NCI-H2196 treated with DMSO at 0.1 percent for 48 hours (cell line): ENCODE measurements around the gene CHTF8.

ENCODE experiments used
- DNase-seq: peaks from one replicate; lab custom pipeline; 2025; ENCODE audit not compliant: unreplicated experiment; lab: John Stamatoyannopoulos, UW

Gene CHTF8

DNA sequence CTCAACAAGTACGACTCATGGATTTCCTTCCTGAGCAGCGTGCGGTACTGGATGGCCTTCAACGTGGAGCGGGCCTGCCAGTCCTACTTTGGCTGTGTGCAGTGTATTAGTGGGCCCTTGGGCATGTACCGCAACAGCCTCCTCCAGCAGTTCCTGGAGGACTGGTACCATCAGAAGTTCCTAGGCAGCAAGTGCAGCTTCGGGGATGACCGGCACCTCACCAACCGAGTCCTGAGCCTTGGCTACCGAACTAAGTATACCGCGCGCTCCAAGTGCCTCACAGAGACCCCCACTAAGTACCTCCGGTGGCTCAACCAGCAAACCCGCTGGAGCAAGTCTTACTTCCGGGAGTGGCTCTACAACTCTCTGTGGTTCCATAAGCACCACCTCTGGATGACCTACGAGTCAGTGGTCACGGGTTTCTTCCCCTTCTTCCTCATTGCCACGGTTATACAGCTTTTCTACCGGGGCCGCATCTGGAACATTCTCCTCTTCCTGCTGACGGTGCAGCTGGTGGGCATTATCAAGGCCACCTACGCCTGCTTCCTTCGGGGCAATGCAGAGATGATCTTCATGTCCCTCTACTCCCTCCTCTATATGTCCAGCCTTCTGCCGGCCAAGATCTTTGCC, 17.9 kb downstream of the CHTF8 start:
- DNase-seq = no peak

DNA sequence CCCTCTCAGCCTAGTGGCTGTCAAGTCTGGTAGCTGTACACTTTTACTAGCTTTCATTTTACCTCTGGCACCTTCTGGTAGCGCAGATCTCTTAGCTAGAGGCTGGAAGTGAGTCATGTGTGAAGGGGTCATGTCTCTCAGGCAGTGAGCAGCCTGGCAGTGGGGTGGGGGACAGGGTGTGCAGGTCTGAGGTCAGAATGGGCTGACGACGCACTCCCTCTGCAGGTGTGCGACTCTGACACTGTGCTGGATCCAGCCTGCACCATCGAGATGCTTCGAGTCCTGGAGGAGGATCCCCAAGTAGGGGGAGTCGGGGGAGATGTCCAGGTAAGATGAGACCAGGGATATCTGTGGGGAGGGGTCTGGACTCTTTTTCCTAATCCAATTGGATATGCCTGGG, 19.2 kb downstream of the CHTF8 start:
- DNase-seq = no peak

DNA sequence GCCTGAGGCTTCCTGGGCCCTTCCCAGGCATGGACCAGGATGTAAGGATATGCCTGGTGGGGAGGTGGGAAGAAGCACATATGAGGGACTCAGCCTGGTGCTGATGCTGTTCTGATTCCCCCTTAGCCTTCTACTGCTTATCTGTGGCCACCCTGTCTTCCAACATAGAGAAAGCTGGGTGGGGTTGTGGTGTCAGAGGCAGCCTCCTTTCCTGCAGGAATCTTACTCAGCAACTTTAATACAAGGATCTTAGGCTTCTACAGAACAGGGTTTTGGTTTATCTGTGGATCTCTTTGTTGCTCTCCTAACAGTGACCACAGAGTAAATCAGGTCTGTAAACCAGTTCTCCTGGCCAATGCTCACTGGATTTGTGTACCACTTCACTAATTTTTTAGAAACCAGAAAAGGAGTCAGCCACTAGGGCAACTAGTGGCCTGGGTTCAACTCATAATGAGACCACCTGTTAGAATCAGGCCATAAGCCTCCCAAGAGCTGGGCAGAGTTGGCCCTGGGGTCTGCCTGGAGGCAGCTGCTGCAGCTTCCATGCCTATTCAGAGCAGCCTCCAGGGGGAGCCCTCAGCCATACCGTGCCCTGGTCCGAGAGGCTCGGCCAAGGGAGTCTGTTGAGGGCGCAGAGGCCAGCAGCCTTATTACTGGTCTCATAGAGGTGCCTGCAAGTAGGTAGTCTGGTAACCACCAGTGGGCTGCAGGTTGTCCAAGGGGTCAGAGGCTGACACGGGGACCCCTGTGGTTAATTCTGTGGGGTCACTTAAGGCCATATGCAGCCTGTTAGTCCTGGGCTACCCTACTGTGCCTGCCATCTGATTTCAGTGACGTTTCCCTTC, 19.9 kb downstream of the CHTF8 start:
- DNase-seq = no peak

DNA sequence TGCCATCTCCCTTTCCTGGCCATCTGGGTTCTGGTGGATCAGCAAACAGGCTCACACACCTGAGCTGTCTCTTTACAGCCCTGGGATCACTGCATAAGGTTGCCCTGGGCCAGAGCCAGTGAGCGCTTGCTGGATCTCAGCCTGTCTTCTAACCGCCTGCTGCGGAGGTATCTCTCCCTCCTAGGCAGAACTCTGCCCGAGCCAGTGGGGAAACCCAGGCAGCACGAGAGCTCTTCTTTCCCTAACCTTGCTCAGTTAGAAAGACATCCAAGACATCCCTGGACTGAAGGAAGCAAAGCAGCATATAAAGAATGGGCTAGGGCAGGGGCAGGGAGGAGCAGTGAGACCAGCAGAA, 20.5 kb downstream of the CHTF8 start:
- DNase-seq = no peak

DNA sequence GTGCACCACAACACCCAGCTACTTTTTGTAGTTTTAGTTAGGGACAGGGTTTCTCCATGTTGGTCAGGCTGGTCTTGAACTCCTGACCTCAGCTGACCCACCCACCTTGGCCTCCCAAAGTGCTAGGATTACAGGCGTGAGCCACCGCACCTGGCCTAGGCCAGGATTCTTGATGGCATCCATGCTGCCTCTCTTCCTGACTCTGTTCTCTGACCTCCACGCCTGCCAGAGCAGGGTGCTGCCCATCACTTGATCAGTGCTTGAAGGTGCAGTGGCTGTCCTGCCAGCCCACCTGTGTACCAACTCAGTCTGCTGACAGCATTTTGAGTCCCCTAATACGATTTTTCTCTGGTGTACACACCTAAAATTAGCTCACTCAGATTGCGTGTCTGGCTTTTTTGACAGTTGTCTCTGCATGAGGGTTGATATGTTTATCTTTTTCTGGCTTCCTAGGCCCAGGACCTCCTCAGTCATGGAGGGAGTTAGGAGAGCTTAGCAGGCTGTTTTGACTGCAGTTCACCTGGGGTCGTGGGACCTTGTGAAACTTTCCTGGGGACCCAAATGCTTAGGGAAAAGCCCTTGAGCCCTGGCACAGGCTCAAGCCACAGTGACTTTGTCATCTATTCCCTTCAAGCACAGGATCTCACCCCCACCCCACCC, 21.0 kb downstream of the CHTF8 start:
- DNase-seq = no peak

DNA sequence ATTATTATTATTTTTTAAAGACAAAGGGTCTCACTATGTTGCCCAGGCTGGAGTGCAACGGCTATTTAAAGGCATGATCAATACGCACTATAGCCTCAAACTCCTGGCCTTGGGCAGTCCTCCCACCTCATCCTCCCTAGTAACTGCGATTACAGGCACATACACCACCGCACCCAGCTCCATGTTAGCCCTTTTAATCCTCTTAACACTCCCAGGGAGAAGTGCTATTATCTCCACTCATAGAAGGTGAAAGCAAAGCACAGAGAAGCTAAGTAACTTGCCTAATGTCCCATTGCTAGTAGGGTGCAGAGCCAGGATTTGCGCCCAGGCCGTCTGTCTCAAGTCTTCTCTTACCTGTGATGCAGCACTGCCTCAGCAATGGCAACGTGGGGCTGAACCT, 22.0 kb downstream of the CHTF8 start:
- no peak for DNase-seq

DNA sequence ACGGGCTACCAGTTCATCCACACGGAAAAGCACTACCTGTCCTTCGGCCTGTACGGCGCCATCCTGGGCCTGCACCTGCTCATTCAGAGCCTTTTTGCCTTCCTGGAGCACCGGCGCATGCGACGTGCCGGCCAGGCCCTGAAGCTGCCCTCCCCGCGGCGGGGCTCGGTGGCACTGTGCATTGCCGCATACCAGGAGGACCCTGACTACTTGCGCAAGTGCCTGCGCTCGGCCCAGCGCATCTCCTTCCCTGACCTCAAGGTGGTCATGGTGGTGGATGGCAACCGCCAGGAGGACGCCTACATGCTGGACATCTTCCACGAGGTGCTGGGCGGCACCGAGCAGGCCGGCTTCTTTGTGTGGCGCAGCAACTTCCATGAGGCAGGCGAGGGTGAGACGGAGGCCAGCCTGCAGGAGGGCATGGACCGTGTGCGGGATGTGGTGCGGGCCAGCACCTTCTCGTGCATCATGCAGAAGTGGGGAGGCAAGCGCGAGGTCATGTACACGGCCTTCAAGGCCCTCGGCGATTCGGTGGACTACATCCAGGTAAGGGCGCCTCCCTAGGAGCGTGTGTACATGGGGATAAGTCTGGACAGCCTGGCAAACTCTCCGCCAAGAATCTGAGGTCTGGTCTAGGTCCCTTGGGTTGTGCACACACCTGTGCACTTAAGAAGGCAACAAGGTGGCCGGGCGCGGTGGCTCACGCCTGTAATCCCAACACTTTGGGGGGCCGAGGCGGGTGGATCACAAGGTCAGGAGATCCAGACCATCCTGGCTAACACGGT, 22.7 kb downstream of the CHTF8 start:
- DNase-seq = no peak

DNA sequence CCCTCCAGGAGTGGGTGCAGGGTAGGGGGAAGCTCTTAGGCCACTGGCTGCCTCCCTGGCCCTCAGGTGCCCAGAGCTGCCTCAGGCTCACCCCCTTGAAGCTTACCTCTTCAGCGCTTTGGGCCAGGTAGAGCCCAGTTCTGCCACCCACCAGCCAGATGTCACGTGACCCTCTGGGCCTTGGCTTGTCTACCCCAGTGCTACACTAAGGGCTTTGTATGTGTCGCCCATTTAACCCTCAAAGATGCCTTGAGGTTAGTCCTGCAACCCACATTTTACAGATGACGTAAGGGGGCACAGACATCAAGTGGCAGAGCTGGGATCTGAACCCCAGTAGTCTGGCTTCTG, 23.5 kb downstream of the CHTF8 start:
- DNase-seq = no peak

DNA sequence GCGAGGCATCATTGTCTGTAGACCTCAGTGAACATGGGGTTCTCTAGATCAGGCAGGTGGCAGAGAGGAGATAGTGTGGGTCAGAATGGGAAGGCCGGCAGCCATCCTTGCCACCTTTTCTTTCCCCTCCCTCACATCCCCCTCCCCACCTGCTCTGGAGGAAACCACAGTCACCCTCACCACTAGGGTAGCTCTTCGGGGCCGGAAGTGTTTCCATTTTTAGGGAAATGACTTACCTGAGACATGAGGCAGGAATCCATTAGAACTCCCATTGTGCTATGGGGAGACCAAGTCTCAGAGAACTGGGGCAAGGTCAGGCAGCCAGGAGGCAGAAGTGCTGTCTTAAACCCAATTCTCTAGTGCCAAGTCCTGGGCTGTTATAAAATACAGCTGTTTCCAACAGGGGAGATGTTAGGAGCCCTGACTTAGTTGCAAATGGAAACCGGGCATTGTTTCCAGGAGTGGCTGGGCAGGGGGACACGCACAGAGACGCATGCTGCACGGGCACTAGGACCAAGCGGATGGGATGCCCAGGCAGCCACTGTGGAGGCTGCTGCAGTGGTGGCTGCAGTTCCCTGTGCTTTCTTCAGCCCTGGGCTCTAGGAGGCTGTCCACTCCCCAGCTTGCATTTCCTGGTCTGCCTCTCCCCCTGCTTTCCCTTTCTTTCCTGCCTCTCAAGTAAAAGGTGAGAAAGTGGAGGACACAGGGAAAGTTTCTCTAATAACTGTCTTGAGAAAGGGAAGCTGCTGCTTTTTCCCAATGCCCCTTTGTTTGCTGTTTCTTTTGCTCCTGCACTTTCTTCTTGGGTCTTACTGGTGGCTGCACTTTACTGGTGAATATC, 24.1 kb downstream of the CHTF8 start:
- no peak for DNase-seq

DNA sequence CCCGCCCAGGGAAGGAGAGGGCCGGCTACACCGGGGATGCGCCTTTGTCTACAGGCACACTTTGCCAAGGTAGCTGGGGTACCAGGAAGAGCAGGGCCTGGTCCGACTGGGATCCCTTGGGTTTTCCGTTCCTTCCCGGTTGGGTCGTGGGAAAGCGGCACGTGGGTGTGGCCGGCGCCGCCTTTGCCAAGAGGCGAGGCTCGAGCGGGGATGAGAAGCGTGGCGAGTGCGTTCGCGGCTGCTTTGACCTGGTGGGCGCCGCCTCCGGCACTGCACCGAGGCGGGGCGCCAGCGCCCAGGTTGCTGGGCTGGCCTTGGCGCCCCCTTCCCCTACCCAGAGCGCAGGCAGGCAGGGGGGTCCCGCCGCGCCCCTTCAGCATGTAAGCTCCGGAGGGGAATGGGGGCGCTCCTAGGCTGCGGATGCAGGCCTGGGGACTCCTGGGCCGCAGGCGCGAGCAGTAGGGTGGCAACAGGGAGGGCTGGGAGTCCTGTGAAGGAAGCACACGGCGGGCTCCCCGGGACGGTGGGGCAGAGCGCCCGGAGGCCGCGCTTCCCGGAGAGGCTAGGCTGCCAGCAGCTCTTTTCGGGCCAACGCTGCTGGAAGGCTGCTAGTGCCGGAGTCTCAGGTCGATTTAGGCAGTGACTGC, 24.9 kb downstream of the CHTF8 start:
- no peak for DNase-seq

DNA sequence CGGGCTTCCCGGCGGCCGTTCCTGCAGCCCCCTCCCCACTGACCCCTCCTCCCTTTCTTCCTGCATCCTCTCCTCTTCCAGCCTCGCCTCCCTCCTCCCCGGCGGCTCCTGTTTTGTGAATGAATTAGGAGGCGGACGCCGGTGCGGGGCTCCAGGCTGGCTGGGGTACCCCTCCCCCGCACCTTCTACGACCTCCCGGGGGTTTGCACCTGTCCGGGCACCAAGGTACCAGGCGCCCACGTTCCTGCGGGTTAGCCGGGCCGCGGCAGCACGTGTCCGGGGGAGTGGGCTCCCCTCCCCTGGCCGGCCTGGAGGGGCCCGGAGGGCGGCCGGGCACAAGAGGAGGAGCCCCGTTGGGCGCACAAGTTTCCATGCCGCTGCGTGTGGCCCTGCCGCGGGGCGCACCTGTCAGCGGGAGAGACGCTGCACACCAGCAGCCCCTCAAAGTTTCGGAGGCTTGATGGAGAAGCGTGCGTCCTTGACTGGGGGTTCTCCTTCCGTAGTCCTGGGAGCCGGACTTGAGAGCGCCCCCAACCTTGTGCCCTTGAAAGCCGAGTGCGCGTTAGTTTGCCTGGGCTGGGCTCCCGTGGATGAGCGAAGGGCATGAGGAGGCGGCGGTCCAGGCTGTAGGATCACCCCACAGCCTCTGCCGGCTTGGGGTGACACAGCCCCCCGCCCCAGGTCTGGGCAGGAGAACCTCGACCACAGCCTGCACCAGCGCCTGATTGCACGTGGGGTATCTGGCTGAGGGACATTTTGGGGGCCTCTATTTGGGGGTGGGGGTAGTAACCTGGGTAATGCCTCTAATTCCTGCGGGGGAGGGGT, 25.7 kb downstream of the CHTF8 start:
- DNase-seq = no peak

DNA sequence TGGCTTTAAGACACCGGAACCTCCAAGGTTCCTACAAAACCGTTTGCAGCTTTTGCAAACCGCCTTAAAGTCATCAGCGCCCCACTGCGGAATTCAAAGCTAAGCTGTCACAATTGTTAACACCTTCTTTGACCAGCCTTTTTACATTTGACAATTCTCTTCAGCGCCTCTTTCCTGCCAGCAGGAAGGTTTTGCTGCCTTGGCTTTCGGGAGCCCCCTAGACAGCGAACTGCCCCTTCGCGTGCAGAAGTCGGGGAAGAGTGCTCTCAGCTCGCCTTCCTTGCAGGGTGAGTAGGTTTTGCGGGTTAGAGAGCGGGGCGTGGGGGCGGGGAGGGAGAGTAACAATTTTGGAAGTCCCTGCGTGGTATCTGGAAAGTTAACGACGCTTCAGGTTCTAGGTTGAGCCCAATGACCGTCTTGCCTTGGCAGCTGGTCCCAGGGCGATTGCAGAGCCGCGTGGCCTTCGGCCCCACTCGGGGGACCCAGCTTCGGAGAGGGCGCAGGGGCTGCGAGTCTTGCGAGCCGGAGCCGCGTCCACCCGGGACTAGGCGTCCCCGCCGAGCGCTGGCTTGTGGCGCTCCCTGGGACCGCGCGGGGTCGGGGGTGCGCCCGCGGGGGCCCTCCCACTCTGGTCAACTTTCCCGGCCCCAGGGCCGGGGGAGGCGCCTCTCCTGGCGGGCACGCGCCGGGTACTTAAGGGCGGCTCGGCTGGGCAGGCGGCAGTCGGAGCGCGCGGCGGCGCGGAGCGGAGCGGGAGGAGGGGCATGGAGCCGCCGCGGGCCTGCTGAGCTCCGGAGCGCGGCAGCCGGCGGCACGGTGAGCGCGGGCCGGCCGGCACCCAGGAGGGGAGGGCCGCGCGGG, 26.7 kb downstream of the CHTF8 start, which contains the start of gene HAS3:
HAS3 (plus strand) TSS at position 153 of the 861 bp plus-strand sequence. CDS start 3,743 bp downstream, outside the sequence.
- DNase-seq = no peak

DNA sequence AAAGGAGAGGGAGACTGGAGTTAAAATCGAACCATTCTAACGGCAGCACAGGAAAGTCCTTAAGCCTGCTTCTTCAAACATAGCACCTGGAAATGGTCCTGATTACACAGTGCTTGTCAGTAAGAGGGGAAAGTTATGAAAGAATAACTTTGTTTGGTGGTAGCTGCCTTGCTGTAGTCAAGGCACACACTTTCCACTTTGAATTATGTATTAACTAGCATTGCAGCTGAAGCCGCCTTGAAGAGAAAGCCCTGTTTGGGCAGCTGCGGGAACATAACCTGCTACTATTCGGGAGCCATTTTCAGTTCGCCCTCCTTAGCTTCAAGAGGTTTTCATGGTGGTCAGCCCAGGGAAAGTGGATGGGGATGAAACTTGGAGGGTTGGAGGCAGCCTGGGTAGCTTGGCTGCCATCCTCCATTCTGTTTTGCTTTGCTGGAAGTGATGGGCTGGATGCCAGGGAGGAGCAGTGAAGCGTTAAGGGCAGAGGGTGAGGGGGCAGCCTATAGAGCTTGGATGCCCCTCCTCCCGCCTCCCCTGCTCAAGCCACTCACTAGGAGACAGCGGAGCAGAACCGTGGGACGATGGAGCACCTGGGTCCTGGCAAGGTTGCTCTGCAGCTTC, 32.2 kb downstream of the CHTF8 start:
- DNase-seq = peak; percentile 25

DNA sequence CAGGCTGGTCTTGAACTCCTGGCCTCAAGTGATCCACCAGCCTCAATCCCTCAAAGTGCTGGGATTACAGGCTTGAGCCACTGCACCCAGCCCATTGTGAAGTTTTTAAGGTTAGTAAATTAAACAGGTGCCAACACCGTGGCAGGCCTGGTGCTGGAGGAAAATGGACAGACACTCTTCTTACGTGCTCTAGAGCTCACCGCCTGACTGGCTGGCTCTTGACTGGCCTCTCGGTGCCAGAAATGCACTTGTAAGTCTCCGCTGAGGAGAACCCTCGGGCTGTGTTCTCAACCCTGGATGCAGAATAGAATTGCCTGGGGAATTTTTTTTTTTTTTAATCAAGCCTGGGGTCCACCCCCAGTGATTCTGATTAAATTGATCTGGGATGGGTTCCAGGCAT, 37.2 kb downstream of the CHTF8 start:
- no peak for DNase-seq

DNA sequence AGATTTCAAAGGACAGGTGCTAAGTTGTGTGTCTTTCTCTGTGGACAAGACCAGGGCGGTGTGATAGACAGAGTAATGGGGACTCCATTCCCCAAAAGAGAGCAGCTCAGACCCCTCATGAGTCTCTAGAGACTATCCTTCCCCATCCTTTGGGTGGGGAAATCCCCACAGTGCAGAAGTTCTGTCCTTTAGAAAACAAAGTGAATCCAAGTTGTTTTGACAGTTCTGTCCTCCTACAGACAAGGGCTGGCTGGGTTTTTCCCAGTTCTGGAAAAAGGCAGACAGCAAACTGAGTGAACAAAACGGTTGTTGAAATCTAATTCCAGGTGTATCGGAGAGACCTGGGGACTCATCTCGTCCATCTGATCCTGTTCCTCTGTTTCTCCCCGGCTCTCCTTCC, 37.9 kb downstream of the CHTF8 start:
- DNase-seq = no peak

DNA sequence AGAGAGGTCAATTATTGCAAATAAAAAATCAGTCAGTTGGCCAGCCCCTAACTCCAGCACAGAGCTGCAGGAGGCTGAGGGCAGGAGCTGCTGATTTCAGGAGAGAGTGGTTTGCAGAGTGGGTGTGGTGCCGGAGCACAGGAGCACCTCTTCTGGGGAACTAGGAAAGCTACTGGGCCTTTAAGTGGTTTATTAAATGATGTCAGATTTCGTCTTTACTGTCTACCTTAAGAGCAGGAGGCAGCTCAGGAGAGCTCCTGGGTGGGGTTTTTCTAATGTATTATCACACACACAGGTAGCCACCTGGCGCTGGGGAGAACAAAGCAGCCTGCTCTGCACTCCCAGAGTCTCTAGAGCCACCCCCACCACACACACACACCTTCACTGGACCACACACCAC, 38.4 kb downstream of the CHTF8 start:
- no peak for DNase-seq

DNA sequence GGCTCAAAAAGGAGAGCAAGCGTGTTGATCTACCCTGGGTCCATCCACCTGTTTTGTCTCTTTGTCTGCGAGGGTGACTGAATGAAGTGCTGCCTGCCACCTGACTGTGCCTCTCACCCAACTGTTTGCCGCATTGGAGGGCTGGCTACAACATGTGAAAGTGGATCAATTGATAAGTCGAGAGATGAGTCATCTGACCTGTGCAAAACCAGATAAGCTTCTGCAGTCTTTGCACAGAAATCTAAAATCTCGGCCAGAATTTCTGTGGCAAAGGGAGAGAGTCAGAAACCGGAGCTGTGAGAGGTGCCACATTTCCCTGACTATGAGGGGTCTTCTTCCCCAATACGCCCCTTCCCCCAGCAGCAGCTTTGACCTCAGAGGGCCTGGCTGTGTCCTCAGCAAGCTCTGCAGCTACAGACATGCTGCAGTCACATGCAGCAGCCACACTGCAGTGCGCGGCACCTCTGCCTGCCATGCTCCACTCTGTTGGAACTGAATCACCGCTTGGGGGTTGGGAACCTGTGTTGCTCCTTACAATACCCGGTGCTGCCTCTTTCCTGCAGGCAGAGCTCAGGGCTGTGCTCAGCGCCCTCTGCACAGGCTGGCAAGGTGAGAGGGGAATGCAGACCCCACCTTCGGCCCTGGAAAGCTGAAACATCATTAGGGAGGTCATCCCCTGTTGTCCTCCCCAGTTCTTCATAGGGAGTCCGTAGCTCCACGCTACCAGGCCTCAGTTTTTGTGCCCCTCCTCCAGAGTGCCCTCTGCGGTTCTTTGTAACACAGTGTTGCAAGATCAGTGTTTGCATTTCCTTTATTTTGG, 43.1 kb downstream of the CHTF8 start:
- peak; percentile 29 for DNase-seq
